HG03521 (cell line): ENCODE data around the gene TMEM53.
"Not testable (repeated sequence)": the region's sequence is repeated elsewhere in the genome, so short reads cannot be mapped to it uniquely, and the experiment has no call there.

ENCODE experiments used
- ATAC-seq: cut with Tn5 transposase; IDR thresholded peaks from one replicate; pipeline ENCODE4 v1.9.1; 2021; ENCODE audit warnings: mild to moderate bottlenecking, moderate library complexity; ENCODE audit not compliant: unreplicated experiment

TMEM53 gene

GRCh38 chr1:44699375-44699774 is 25.1 kb upstream of the TMEM53 start:
- not testable (repeated sequence) for ATAC-seq

- no peak for ATAC-seq
Observed at GRCh38 chr1:44698138-44698537, 23.9 kb upstream of the TMEM53 start.

GRCh38 chr1:44696789-44697345 is 22.6 kb upstream of the TMEM53 start:
- no peak for ATAC-seq

- no peak for ATAC-seq
Observed at GRCh38 chr1:44696101-44696500, 21.8 kb upstream of the TMEM53 start.

- no peak for ATAC-seq
Observed at GRCh38 chr1:44695671-44696070, 21.4 kb upstream of the TMEM53 start.

- peak; percentile 56 for ATAC-seq
Observed at GRCh38 chr1:44694863-44695478, 20.7 kb upstream of the TMEM53 start.

GRCh38 chr1:44693900-44694299 is 19.6 kb upstream of the TMEM53 start:
- ATAC-seq = no peak

GRCh38 chr1:44693159-44693558 is 18.9 kb upstream of the TMEM53 start:
- no peak for ATAC-seq

GRCh38 chr1:44689447-44689765 is 15.1 kb upstream of the TMEM53 start:
- ATAC-seq = no peak

GRCh38 chr1:44688760-44689446 is 14.6 kb upstream of the TMEM53 start:
- no peak for ATAC-seq

GRCh38 chr1:44685881-44686280 is 11.6 kb upstream of the TMEM53 start:
- ATAC-seq = no peak

- no peak for ATAC-seq
Observed at GRCh38 chr1:44685218-44685617, 10.9 kb upstream of the TMEM53 start.

- ATAC-seq = peak; percentile 54
Observed at GRCh38 chr1:44684525-44684924, 10.2 kb upstream of the TMEM53 start.

- no peak for ATAC-seq
Observed at GRCh38 chr1:44682883-44683265, 8.6 kb upstream of the TMEM53 start.

GRCh38 chr1:44681905-44682882 is 7.9 kb upstream of the TMEM53 start:
- no peak for ATAC-seq

GRCh38 chr1:44679468-44679867 is 5.2 kb upstream of the TMEM53 start:
- ATAC-seq = no peak

GRCh38 chr1:44678626-44679025 is 4.3 kb upstream of the TMEM53 start:
- no peak for ATAC-seq

GRCh38 chr1:44678120-44678519 is 3.8 kb upstream of the TMEM53 start:
- ATAC-seq = no peak

GRCh38 chr1:44677201-44677766 is 3.0 kb upstream of the TMEM53 start:
- ATAC-seq = no peak

- ATAC-seq = no peak
Observed at GRCh38 chr1:44676484-44677200, 2.4 kb upstream of the TMEM53 start.
